ENCODE data around the gene ELMO1. TPM values are rescaled to one million over a fixed set of nuclear protein-coding genes. Genes with fewer than 3 reads are reported as not detected.

Gene ELMO1
- total RNA-seq, 2 donors from 2014 or later: 10.9 to 56.0 TPM

- Histone ChIP-seq H3K27ac (no peak overlapping the region), H3K36me3 (replicated peaks in 1 of 2; ENCODE audit: insufficient read depth in 1 of 2, low read depth in 2 of 2) (no peaks in the 10 kb centered on the region), H3K4me3 (no peak overlapping the region), H3K4me1 (no peaks in the 10 kb centered on the region), H3K9me3 (no peaks in the 10 kb centered on the region), H3K27me3 (no peaks in the 10 kb centered on the region)
- no peak for ATAC-seq
- WGBS, 2 donors: 67 to 93% methylated on average over 2 of the region's 2 CpGs
- DNase-seq: no peak
- intact Hi-C loops (cut with DNase I): no loop called here
- no peak for TF ChIP-seq POLR2A (IDR thresholded peaks at IDR 0.05)
- TF ChIP-seq, protein P1, sequence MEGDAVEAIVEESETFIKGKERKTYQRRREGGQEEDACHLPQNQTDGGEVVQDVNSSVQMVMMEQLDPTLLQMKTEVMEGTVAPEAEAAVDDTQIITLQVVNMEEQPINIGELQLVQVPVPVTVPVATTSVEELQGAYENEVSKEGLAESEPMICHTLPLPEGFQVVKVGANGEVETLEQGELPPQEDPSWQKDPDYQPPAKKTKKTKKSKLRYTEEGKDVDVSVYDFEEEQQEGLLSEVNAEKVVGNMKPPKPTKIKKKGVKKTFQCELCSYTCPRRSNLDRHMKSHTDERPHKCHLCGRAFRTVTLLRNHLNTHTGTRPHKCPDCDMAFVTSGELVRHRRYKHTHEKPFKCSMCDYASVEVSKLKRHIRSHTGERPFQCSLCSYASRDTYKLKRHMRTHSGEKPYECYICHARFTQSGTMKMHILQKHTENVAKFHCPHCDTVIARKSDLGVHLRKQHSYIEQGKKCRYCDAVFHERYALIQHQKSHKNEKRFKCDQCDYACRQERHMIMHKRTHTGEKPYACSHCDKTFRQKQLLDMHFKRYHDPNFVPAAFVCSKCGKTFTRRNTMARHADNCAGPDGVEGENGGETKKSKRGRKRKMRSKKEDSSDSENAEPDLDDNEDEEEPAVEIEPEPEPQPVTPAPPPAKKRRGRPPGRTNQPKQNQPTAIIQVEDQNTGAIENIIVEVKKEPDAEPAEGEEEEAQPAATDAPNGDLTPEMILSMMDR (IDR thresholded peaks at IDR 0.05): no peak
These were observed 641.8 kb downstream of the ELMO1 start for GRCh38 chr7:36806891-36807290.

MicroRNAs encoded within 50 kb of the gene (microRNA counts, 767-probe panel; counts per million panel counts)
- microRNA hsa-miR-1200: 0 to 736 counts per million in 2 donors

Small RNA genes lying within 50 kb of the gene (microRNA-seq; reads per million reads assigned to microRNA genes)
- 0 reads per million in 2 donors for gene MIR1200 (ENCODE audit: borderline number of aligned reads in 2 of 2, borderline replicate concordance in 2 of 2)

Small RNA genes lying within 50 kb of the gene (small RNA-seq; reads per million reads assigned to genes)
- gene MIR1200: not detected
- not detected for gene RF00019
- gene RF00432: not detected
- not detected for gene RNU6-565P

Other genes starting within 250 kb of the ELMO1 start
- 1 to 10 TPM in 1 of 2 donors, not detected in 1; 6.3 TPM for gene GPR141, start 234.9 kb upstream of the ELMO1 start, total RNA-seq

Data from body of pancreas (tissue), 4 donors.